Mesenchymal stem cell (in vitro differentiated cells and primary cell): Measurements from ENCODE around the gene SLC6A1.

ENCODE experiments used
- DNase-seq: peaks from one replicate; pipeline ENCODE4 v3.0.0-alpha.2; 2013
- H2AFZ ChIP-seq: one replicate; pipeline ENCODE4 v1.6.1; 2013; ENCODE audit warnings: low read depth, mild to moderate bottlenecking, control low read depth, inconsistent platforms, low read length, moderate library complexity
- H2AK5ac ChIP-seq: 2 replicates; pipeline ENCODE4 v1.6.1; 2013; ENCODE audit warnings: low read length, moderate library complexity, mild to moderate bottlenecking, inconsistent platforms; ENCODE audit not compliant: severe bottlenecking
- H2BK120ac ChIP-seq: one replicate; pipeline ENCODE4 v1.6.1; 2013; ENCODE audit warnings: low read depth, mild to moderate bottlenecking, inconsistent platforms, low read length, moderate library complexity
- H2BK12ac ChIP-seq, 2 experiments: one replicate each; pipeline ENCODE4 v1.6.1; 2013; ENCODE audit warnings: inconsistent platforms in 2 of 2, low read length in 2 of 2, mild to moderate bottlenecking in 2 of 2, moderate library complexity in 2 of 2, control low read depth in 1 of 2
- H2BK15ac ChIP-seq: one replicate; pipeline ENCODE4 v1.6.1; 2013; ENCODE audit warnings: mild to moderate bottlenecking, low read depth, inconsistent platforms; ENCODE audit not compliant: poor library complexity, severe bottlenecking
- H2BK5ac ChIP-seq: 2 replicates; pipeline ENCODE4 v1.6.1; 2013; ENCODE audit warnings: low read depth, mild to moderate bottlenecking, low read length, control low read depth, inconsistent platforms; ENCODE audit not compliant: poor library complexity, severe bottlenecking
- H3K14ac ChIP-seq, 2 experiments: one replicate each; pipeline ENCODE4 v1.6.1; 2013; ENCODE audit warnings: inconsistent platforms in 2 of 2, low read length in 2 of 2, control low read depth in 1 of 2, mild to moderate bottlenecking in 1 of 2, moderate library complexity in 1 of 2
- H3K18ac ChIP-seq, 2 experiments: one replicate each; pipeline ENCODE4 v1.6.1; 2013; ENCODE audit warnings: inconsistent platforms in 2 of 2, low read length in 2 of 2, control low read depth in 1 of 2, low read depth in 1 of 2, mild to moderate bottlenecking in 1 of 2
- H3K23ac ChIP-seq, 2 experiments: one replicate each; pipeline ENCODE4 v1.6.1; 2013; ENCODE audit warnings: inconsistent platforms in 2 of 2, low read length in 2 of 2, mild to moderate bottlenecking in 2 of 2, moderate library complexity in 2 of 2, control low read depth in 1 of 2
- H3K27ac ChIP-seq: 2 replicates; pipeline ENCODE4 v1.5.1; 2013; ENCODE audit warnings: mild to moderate bottlenecking, moderate library complexity, low read length, control low read depth, inconsistent platforms; ENCODE audit not compliant: poor library complexity, severe bottlenecking
- H3K27me3 ChIP-seq, 2 experiments: 2 replicates each; pipeline versions ENCODE4 v1.6.1 to v1.7.0; 2013; ENCODE audit warnings: low read length in 2 of 2, mild to moderate bottlenecking in 2 of 2, moderate library complexity in 2 of 2, control low read depth in 1 of 2, inconsistent platforms in 1 of 2; ENCODE audit not compliant: control insufficient read depth in 1 of 2, insufficient read depth in 1 of 2
- H3K36me3 ChIP-seq, 2 experiments: 2 replicates each; pipeline versions ENCODE4 v1.6.1 to v1.7.0; 2013; ENCODE audit warnings: low read length in 2 of 2, control low read depth in 1 of 2, inconsistent platforms in 1 of 2, low read depth in 1 of 2, mild to moderate bottlenecking in 1 of 2; ENCODE audit not compliant: insufficient read depth in 2 of 2, control insufficient read depth in 1 of 2
- H3K4ac ChIP-seq, 2 experiments: one replicate each; pipeline ENCODE4 v1.6.1; 2013; ENCODE audit warnings: inconsistent platforms in 2 of 2, low read length in 2 of 2, mild to moderate bottlenecking in 2 of 2, moderate library complexity in 2 of 2, control low read depth in 1 of 2, low read depth in 1 of 2
- H3K4me1 ChIP-seq: 2 replicates; pipeline ENCODE4 v1.6.1; 2013; ENCODE audit warnings: low read depth, low read length, control low read depth; ENCODE audit not compliant: control insufficient read depth, insufficient read depth
- H3K4me2 ChIP-seq: 2 replicates; pipeline ENCODE4 v1.6.1; 2013; ENCODE audit warnings: low read length, mild to moderate bottlenecking, inconsistent platforms; ENCODE audit not compliant: poor library complexity, severe bottlenecking
- H3K4me3 ChIP-seq, 2 experiments: 2 replicates each; pipeline versions ENCODE4 v1.5.1 to v1.7.0; 2013; ENCODE audit warnings: low read length in 2 of 2, mild to moderate bottlenecking in 2 of 2, control low read depth in 1 of 2, low read depth in 1 of 2; ENCODE audit not compliant: insufficient read depth in 1 of 2
- H3K79me1 ChIP-seq: replicated peaks from 2 replicates; pipeline ENCODE4 v1.6.1; 2013; ENCODE audit warnings: mild to moderate bottlenecking, control low read depth, low read length, inconsistent platforms; ENCODE audit not compliant: poor library complexity, severe bottlenecking
- H3K9ac ChIP-seq: 2 replicates; pipeline ENCODE4 v1.7.0; 2013; ENCODE audit warnings: mild to moderate bottlenecking, low read length, moderate library complexity
- H3K9me3 ChIP-seq: 2 replicates; pipeline ENCODE4 v1.7.0; 2013; ENCODE audit warnings: mild to moderate bottlenecking, low read length; ENCODE audit not compliant: control insufficient read depth
- H4K8ac ChIP-seq: one replicate; pipeline ENCODE4 v1.6.1; 2013; ENCODE audit warnings: inconsistent platforms, mild to moderate bottlenecking, low read length, moderate library complexity
- H4K91ac ChIP-seq: one replicate; pipeline ENCODE4 v1.6.1; 2013; ENCODE audit warnings: mild to moderate bottlenecking, low read length, inconsistent platforms
- WGBS: methylation state at CpG from one replicate; pipeline ENCODE4 v1.1.7; 2013; ENCODE audit warnings: mixed read lengths; 5-methylcytosine and 5-hydroxymethylcytosine counted together

Gene SLC6A1

GRCh38 chr3:11014752-11015151, 22.2 kb downstream of the SLC6A1 start:
- 66% methylated on average over 8 of the region's 15 CpGs for WGBS
- no peak overlapping the region for H3K4ac ChIP-seq

GRCh38 chr3:11015369-11015768, 22.8 kb downstream of the SLC6A1 start:
- H3K27me3 ChIP-seq: peaks cover 4 to 66% of the 10 kb centered on the region in 2 experiments
- H3K4me1 ChIP-seq: no peaks in the 10 kb centered on the region
- WGBS: 77% methylated on average over 16 of the region's 16 CpGs
- H3K18ac ChIP-seq: no peak overlapping the region
- no peak overlapping the region for H2AK5ac ChIP-seq
- H3K79me1 ChIP-seq: no peaks in the 10 kb centered on the region
- no peak overlapping the region for H3K27ac ChIP-seq
- H2BK120ac ChIP-seq: no peak overlapping the region
- no peaks in the 10 kb centered on the region for H3K36me3 ChIP-seq
- no peak overlapping the region for H3K4me3 ChIP-seq
- H3K4ac ChIP-seq: no peak overlapping the region
- H2BK5ac ChIP-seq: no peak overlapping the region
- H3K9me3 ChIP-seq: no peaks in the 10 kb centered on the region
- DNase-seq: no peak
- no peak overlapping the region for H4K8ac ChIP-seq
- no peak overlapping the region for H2BK15ac ChIP-seq
- H4K91ac ChIP-seq: no peak overlapping the region
- H2AFZ ChIP-seq: no peak overlapping the region
- no peak overlapping the region for H3K9ac ChIP-seq
- no peak overlapping the region for H3K23ac ChIP-seq
- no peak overlapping the region for H3K4me2 ChIP-seq
- no peak overlapping the region for H3K14ac ChIP-seq
- H2BK12ac ChIP-seq: no peak overlapping the region

More at GRCh38 chr3:11014752-11015151, 22.2 kb downstream of the SLC6A1 start:
- H3K4me1 ChIP-seq: no peaks in the 10 kb centered on the region
- H4K8ac ChIP-seq: no peak overlapping the region
- H3K23ac ChIP-seq: no peak overlapping the region
- H3K18ac ChIP-seq: no peak overlapping the region
- no peak overlapping the region for H3K9ac ChIP-seq
- H4K91ac ChIP-seq: no peak overlapping the region
- no peak overlapping the region for H2BK12ac ChIP-seq
- H3K4me2 ChIP-seq: no peak overlapping the region
- no peak overlapping the region for H2AFZ ChIP-seq
- no peak overlapping the region for H3K27ac ChIP-seq
- peaks cover 4 to 60% of the 10 kb centered on the region in 2 experiments for H3K27me3 ChIP-seq
- no peak overlapping the region for H3K4me3 ChIP-seq
- H3K9me3 ChIP-seq: no peaks in the 10 kb centered on the region
- no peak overlapping the region for H2BK5ac ChIP-seq
- H2BK120ac ChIP-seq: no peak overlapping the region
- no peaks in the 10 kb centered on the region for H3K79me1 ChIP-seq
- no peak overlapping the region for H3K14ac ChIP-seq
- no peak for DNase-seq
- no peak overlapping the region for H2AK5ac ChIP-seq
- H3K36me3 ChIP-seq: no peaks in the 10 kb centered on the region
- H2BK15ac ChIP-seq: no peak overlapping the region

- Histone ChIP-seq H3K27me3 (peaks cover 4 to 77% of the 10 kb centered on the region in 2 experiments), H2BK15ac (no peak overlapping the region), H2AFZ (no peak overlapping the region), H3K4ac (no peak overlapping the region), H3K4me3 (no peak overlapping the region), H2AK5ac (no peak overlapping the region), H2BK12ac (no peak overlapping the region), H3K9me3 (no peaks in the 10 kb centered on the region), H3K18ac (no peak overlapping the region), H3K27ac (no peak overlapping the region), H3K23ac (no peak overlapping the region), H3K4me1 (no peaks in the 10 kb centered on the region), H3K79me1 (no peaks in the 10 kb centered on the region), H4K8ac (no peak overlapping the region), H3K4me2 (no peak overlapping the region), H2BK5ac (no peak overlapping the region), H2BK120ac (no peak overlapping the region), H3K14ac (no peak overlapping the region), H4K91ac (no peak overlapping the region), H3K36me3 (no peaks in the 10 kb centered on the region), H3K9ac (no peak overlapping the region)
- WGBS: 86% methylated on average over 4 of the region's 5 CpGs
- DNase-seq: no peak
Observed at GRCh38 chr3:11016727-11017126, 24.2 kb downstream of the SLC6A1 start.

- Histone ChIP-seq H3K4me1 (no peaks in the 10 kb centered on the region), H3K14ac (no peak overlapping the region), H3K27ac (no peak overlapping the region), H2BK12ac (no peak overlapping the region), H3K4me2 (no peak overlapping the region), H2AK5ac (no peak overlapping the region), H2BK120ac (no peak overlapping the region), H2BK15ac (no peak overlapping the region), H4K8ac (no peak overlapping the region), H3K18ac (no peak overlapping the region), H4K91ac (no peak overlapping the region), H3K79me1 (no peaks in the 10 kb centered on the region), H2BK5ac (no peak overlapping the region), H2AFZ (no peak overlapping the region), H3K9ac (no peak overlapping the region), H3K23ac (no peak overlapping the region), H3K27me3 (peaks cover 14 to 84% of the 10 kb centered on the region in 2 experiments), H3K36me3 (no peaks in the 10 kb centered on the region), H3K4me3 (no peak overlapping the region), H3K4ac (no peak overlapping the region), H3K9me3 (no peaks in the 10 kb centered on the region)
- DNase-seq: no peak
- 86% methylated on average over 3 of the region's 3 CpGs for WGBS
Observed at GRCh38 chr3:11019116-11019819, 26.7 kb downstream of the SLC6A1 start.
